ENCODE data around the gene DCAF12. TPM values are rescaled to one million over a fixed set of nuclear protein-coding genes. Genes with fewer than 3 reads are reported as not detected.

The DCAF12 gene
- total RNA-seq, 1 experiment from 2014 or later, result 40.2 TPM

DNA sequence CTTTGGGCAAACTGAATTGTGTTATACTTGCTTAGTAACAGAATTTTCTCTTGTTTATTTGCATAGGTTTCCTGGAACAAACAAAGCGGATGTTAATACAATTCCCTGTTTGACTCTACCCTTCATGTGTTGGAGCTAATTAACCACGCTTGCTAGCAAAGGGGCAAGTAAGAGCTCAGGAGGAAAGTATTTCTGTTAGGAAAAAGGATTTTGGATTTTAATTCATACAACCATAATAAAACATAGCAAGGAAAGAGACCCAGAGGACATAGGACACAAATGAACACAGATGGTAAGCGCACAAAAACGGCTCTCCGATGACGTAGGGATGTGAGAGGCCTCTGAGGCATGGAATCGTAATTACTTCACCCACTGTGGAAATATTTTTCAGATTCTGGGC is 5.1 kb upstream of the DCAF12 start:
- ATAC-seq (no peak), DNase-seq (ENCODE audit: low read depth, low spot score) (no peak)
- Histone ChIP-seq H3K79me2 (ENCODE audit: insufficient read depth, low read length) (no peaks in the 10 kb centered on the region), H3K9me2 (ENCODE audit: insufficient read depth) (no peaks in the 10 kb centered on the region), H3K9ac (ENCODE audit: low read length) (no peak overlapping the region), H3K4me2 (ENCODE audit: low read length) (no peak overlapping the region), H2AFZ (ENCODE audit: low read depth, low read length, poor library complexity, severe bottlenecking) (no peak overlapping the region), H3K9me3 (ENCODE audit: control insufficient read depth in 1 of 2, insufficient read depth in 1 of 2, low read depth in 1 of 2, low read length in 2 of 2) (no peaks in the 10 kb centered on the region), H3K27ac (ENCODE audit: low read depth, low read length) (no peak overlapping the region), H3K4me1 (ENCODE audit: control insufficient read depth in 1 of 2, insufficient read depth in 2 of 2, low read length in 2 of 2) (peaks cover 4 to 11% of the 10 kb centered on the region in 2 experiments; a peak in 2 of 4 replicates), H4K20me1 (ENCODE audit: insufficient read depth) (no peaks in the 10 kb centered on the region), H3K4me3 (replicated peaks in 1 of 2; ENCODE audit: low read depth in 1 of 2, low read length in 2 of 2) (no peak overlapping the region), H3K27me3 (ENCODE audit: insufficient read depth, low read length) (no peaks in the 10 kb centered on the region), H3K36me3 (ENCODE audit: control insufficient read depth in 1 of 2, insufficient read depth in 2 of 2, low read length in 2 of 2) (no peaks in the 10 kb centered on the region)
- CTCF ChIA-PET, result no interaction called here
- POLR2A ChIA-PET, result no interaction called here
- BruUV-seq (replicated peaks), result no TSS peak
- intact Hi-C loops (cut with micrococcal nuclease), result no loop called here
- RAD21 ChIA-PET (ENCODE audit: low non-redundant PET in 1 of 2, low total read pairs in 2 of 2, uncharacterized antibody in 2 of 2, unreplicated experiment in 2 of 2), result no interaction called here
- TF ChIP-seq POLR2A (IDR thresholded peaks at IDR 0.05; ENCODE audit: borderline replicate concordance, extremely low read depth, insufficient read depth, insufficient read length) (no peak), TCF7L2 (IDR thresholded peaks at IDR 0.05; ENCODE audit: borderline replicate concordance, extremely low read depth, insufficient read depth, insufficient read length) (no peak), CBX3 (IDR thresholded peaks at IDR 0.05; ENCODE audit: low read depth) (no peak), RAD21 (IDR thresholded peaks at IDR 0.05; ENCODE audit: low read depth) (no peak), FOSL1 (IDR thresholded peaks at IDR 0.05; ENCODE audit: low read depth) (no peak), SRF (IDR thresholded peaks at IDR 0.05; ENCODE audit: low read depth) (no peak), ZFX (IDR thresholded peaks at IDR 0.05) (no peak), EGR1 (IDR thresholded peaks at IDR 0.05; ENCODE audit: low read depth) (no peak)
- TF ChIP-seq, protein P1, sequence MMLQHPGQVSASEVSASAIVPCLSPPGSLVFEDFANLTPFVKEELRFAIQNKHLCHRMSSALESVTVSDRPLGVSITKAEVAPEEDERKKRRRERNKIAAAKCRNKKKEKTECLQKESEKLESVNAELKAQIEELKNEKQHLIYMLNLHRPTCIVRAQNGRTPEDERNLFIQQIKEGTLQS (IDR thresholded peaks at IDR 0.05), result no peak
- TF ChIP-seq, protein P2, sequence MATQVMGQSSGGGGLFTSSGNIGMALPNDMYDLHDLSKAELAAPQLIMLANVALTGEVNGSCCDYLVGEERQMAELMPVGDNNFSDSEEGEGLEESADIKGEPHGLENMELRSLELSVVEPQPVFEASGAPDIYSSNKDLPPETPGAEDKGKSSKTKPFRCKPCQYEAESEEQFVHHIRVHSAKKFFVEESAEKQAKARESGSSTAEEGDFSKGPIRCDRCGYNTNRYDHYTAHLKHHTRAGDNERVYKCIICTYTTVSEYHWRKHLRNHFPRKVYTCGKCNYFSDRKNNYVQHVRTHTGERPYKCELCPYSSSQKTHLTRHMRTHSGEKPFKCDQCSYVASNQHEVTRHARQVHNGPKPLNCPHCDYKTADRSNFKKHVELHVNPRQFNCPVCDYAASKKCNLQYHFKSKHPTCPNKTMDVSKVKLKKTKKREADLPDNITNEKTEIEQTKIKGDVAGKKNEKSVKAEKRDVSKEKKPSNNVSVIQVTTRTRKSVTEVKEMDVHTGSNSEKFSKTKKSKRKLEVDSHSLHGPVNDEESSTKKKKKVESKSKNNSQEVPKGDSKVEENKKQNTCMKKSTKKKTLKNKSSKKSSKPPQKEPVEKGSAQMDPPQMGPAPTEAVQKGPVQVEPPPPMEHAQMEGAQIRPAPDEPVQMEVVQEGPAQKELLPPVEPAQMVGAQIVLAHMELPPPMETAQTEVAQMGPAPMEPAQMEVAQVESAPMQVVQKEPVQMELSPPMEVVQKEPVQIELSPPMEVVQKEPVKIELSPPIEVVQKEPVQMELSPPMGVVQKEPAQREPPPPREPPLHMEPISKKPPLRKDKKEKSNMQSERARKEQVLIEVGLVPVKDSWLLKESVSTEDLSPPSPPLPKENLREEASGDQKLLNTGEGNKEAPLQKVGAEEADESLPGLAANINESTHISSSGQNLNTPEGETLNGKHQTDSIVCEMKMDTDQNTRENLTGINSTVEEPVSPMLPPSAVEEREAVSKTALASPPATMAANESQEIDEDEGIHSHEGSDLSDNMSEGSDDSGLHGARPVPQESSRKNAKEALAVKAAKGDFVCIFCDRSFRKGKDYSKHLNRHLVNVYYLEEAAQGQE (IDR thresholded peaks at IDR 0.05; ENCODE audit: low read depth), result no peak
